ENCODE measurements around the gene ADCY2. TPM values are rescaled to one million over a fixed set of nuclear protein-coding genes. Genes with fewer than 3 reads are reported as not detected.

Gene ADCY2
- not detected in 5 replicates for total RNA-seq (2022; extraction: Qiagen RNA extraction)

GRCh38 chr5:7395947-7396712 is at the start of gene ADCY2:
Gene ADCY2, plus strand, starts transcription at chr5:7396138. Its CDS starts 159 bp downstream, at chr5:7396297.

GRCh38 chr5:7850395-7851239 is 454.7 kb downstream of the ADCY2 start, which contains the start of gene CFAP90:
Gene CFAP90, minus strand, starts transcription at chr5:7851133. Its CDS starts 112 bp downstream, at chr5:7851021.

GRCh38 chr5:7868773-7869473 is 473.0 kb downstream of the ADCY2 start, which contains the start of the genes FASTKD3 and MTRR:
Gene FASTKD3, minus strand, starts transcription at chr5:7869031. Its CDS starts 948 bp downstream, at chr5:7868083.
Gene MTRR, plus strand, starts transcription at chr5:7869148. Its CDS starts 1,647 bp downstream, at chr5:7870795.

Data from A549 treated with CORT108297 at 1 μM for 4 hours (cell line).